CD14-positive monocyte (primary cell): Measurements from ENCODE around the gene CES4A. TPM values are rescaled to one million over a fixed set of nuclear protein-coding genes. Genes with fewer than 3 reads are reported as not detected.

Experiments
- DNase-seq, 3 donors: peaks; one replicate each; pipeline ENCODE4 v3.0.0-alpha.2; 2011 to 2022
- H2AFZ ChIP-seq: 2 replicates; pipeline ENCODE4 v1.6.0; 2012; ENCODE audit warnings: mild to moderate bottlenecking, low read depth, low read length, inconsistent platforms; ENCODE audit not compliant: insufficient read depth, poor library complexity, severe bottlenecking
- H3K27ac ChIP-seq, 2 donors: 1 replicate in 1 of 2; 2 replicates in 1 of 2; pipeline ENCODE4 v1.5.1; 2012 to 2013; ENCODE audit warnings: low read length in 2 of 2, control low read depth in 1 of 2, inconsistent platforms in 1 of 2, low read depth in 1 of 2, mild to moderate bottlenecking in 1 of 2
- H3K27me3 ChIP-seq, 2 donors: one replicate each; pipeline versions ENCODE4 v1.6.0 to v1.6.1; 2011 to 2013; ENCODE audit warnings: low read length in 2 of 2; ENCODE audit not compliant: control insufficient read depth in 2 of 2, insufficient read depth in 2 of 2
- H3K36me3 ChIP-seq, 2 donors: replicated peaks in 1 of 2; 1 replicate in 1 of 2; 2 replicates in 1 of 2; pipeline versions ENCODE4 v1.5.1 to v1.6.1; 2012 to 2013; ENCODE audit warnings: low read length in 2 of 2, control low read depth in 1 of 2, inconsistent platforms in 1 of 2, mild to moderate bottlenecking in 1 of 2; ENCODE audit not compliant: insufficient read depth in 2 of 2, control insufficient read depth in 1 of 2
- H3K4me1 ChIP-seq, 2 donors: 1 replicate in 1 of 2; 2 replicates in 1 of 2; pipeline versions ENCODE4 v1.5.1 to v1.6.1; 2012 to 2013; ENCODE audit warnings: low read length in 2 of 2, control low read depth in 1 of 2, inconsistent platforms in 1 of 2, mild to moderate bottlenecking in 1 of 2, moderate library complexity in 1 of 2; ENCODE audit not compliant: insufficient read depth in 2 of 2, control insufficient read depth in 1 of 2
- H3K4me2 ChIP-seq: replicated peaks from 2 replicates; pipeline ENCODE3; 2012; ENCODE audit warnings: low read length, moderate library complexity, mild to moderate bottlenecking; ENCODE audit not compliant: poor library complexity, severe bottlenecking; ENCODE audit errors: extremely low read depth
- H3K4me3 ChIP-seq, 3 experiments: fragments of 200-600 bp in 1 of 3; sonication (generic) in 1 of 3; replicated peaks in 1 of 3; 1 replicate in 2 of 3; 2 replicates in 1 of 3; pipeline ENCODE4 v1.5.1; 2011 to 2013; ENCODE audit warnings: low read length in 3 of 3, mild to moderate bottlenecking in 3 of 3, control low read depth in 2 of 3, low read depth in 2 of 3, inconsistent platforms in 1 of 3, moderate library complexity in 1 of 3
- H3K79me2 ChIP-seq: 2 replicates; pipeline ENCODE4 v1.6.0; 2012; ENCODE audit warnings: mild to moderate bottlenecking, control low read depth, inconsistent platforms, low read length, moderate library complexity; ENCODE audit not compliant: insufficient read depth
- H3K9ac ChIP-seq: 2 replicates; pipeline ENCODE4 v1.6.0; 2017; ENCODE audit warnings: low read length, mild to moderate bottlenecking; ENCODE audit not compliant: insufficient read depth, poor library complexity, severe bottlenecking
- H3K9me3 ChIP-seq, 2 donors: replicated peaks in 1 of 2; 1 replicate in 1 of 2; 2 replicates in 1 of 2; pipeline versions ENCODE4 v1.5.1 to v1.6.1; 2012 to 2013; ENCODE audit warnings: low read length in 2 of 2, control low read depth in 1 of 2; ENCODE audit not compliant: control insufficient read depth in 1 of 2, insufficient read depth in 1 of 2
- H4K20me1 ChIP-seq: 2 replicates; pipeline ENCODE4 v1.6.0; 2012; ENCODE audit warnings: mild to moderate bottlenecking, low read length, control low read depth, moderate library complexity; ENCODE audit not compliant: insufficient read depth
- H3K27ac Mint-ChIP-seq, 7 donors: one replicate each; pipeline ENCODE4 v1.8.0; 2020; ENCODE audit warnings: mild to moderate bottlenecking in 7 of 7, mixed read lengths in 7 of 7, moderate library complexity in 6 of 7, inconsistent platforms in 2 of 7
- H3K27me3 Mint-ChIP-seq, 3 donors: one replicate each; pipeline ENCODE4 v1.8.0; 2021 to 2022; ENCODE audit warnings: low read depth in 3 of 3, mild to moderate bottlenecking in 3 of 3, mixed read lengths in 3 of 3, moderate library complexity in 3 of 3, inconsistent platforms in 1 of 3
- H3K36me3 Mint-ChIP-seq, 2 donors: one replicate each; pipeline ENCODE4 v1.8.0; 2020; ENCODE audit warnings: mixed read lengths in 2 of 2, inconsistent platforms in 1 of 2, mild to moderate bottlenecking in 1 of 2
- H3K4me1 Mint-ChIP-seq: one replicate; pipeline ENCODE4 v1.8.0; 2020; ENCODE audit warnings: mild to moderate bottlenecking, mixed read lengths
- H3K4me3 Mint-ChIP-seq, 2 donors: one replicate each; pipeline ENCODE4 v1.8.0; 2020; ENCODE audit warnings: mild to moderate bottlenecking in 2 of 2, mixed read lengths in 2 of 2, moderate library complexity in 1 of 2
- H3K9me3 Mint-ChIP-seq, 7 donors: one replicate each; pipeline ENCODE4 v1.8.0; 2020 to 2022; ENCODE audit warnings: mixed read lengths in 7 of 7, mild to moderate bottlenecking in 6 of 7, moderate library complexity in 6 of 7, inconsistent platforms in 2 of 7
- WGBS: methylation state at CpG from one replicate; pipeline ENCODE4 v1.1.5; 2013; ENCODE audit warnings: missing lambda C conversion rate; ENCODE audit not compliant: insufficient coverage; 5-methylcytosine and 5-hydroxymethylcytosine counted together
- intact Hi-C, 2 donors: fragments of 100-400 bp; cut with micrococcal nuclease; formaldehyde crosslinking; loops; one replicate each; pipeline versions ENCODE4 v1.15.0 to v1.15.1; 2023
- polyA plus RNA-seq, 3 donors: library from polyadenylated mRNA; depleted of rRNA in 1 of 3; unstranded in 2 of 3; stranded (reverse) in 1 of 3; fragments of 300-500 nt in 2 of 3; fragments of >200 nt in 1 of 3; fragmentation: Illumina TruSeq in 2 of 3; gene quantifications; 1 replicate in 2 of 3; 2 replicates in 1 of 3; pipeline ENCODE4 v1.2.3, GENCODE V29; 2012 to 2021
- TF ChIP-seq, protein P1 (sequence below): fragments of 200-600 bp; IDR thresholded peaks from one replicate; pipeline ENCODE4 v1.8.0; 2022; ENCODE audit warnings: antibody characterized with exemption, mild to moderate bottlenecking

The CES4A gene
- polyA plus RNA-seq, 3 donors, result 3.3 to 47.6 (median 4.1) TPM

DNA sequence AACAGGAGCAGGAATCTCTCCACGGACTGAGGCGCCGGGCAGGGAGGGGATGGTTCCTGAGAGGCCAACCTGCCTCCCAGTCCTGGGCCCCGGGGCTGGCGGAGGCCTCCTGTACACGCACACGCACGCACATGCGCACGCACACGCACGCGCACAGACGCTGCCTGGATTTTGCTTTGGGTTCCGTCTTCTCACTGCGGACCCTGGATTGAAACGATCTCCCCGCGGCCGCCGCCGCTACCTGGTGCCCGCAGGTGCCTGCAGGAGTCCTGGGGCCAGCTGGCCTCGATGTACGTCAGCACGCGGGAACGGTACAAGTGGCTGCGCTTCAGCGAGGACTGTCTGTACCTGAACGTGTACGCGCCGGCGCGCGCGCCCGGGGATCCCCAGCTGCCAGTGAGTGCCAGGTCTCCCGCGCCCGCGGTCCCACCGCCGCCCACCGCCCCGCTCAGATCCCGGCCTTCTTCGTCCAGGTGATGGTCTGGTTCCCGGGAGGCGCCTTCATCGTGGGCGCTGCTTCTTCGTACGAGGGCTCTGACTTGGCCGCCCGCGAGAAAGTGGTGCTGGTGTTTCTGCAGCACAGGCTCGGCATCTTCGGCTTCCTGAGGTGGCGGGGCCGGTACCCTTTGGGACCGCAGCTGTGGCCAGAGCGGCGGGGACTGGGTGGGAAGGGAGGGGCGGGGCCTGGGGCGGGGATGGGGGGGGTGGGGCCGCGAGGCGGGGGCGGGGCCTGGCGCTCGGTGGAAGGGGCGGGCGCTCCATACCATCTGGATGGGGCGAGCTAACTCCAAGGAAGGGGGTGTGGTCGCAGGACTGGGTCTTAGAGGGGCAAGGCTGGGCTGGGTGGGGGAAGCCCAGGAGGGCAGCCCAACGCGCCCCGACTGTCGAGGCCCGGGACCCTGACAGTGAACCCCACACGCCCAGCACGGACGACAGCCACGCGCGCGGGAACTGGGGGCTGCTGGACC, 12.3 kb downstream of the CES4A start:
- H3K27ac Mint-ChIP-seq, result no peak overlapping the region
- peak; percentile 20 to 39 (median 20) for DNase-seq
- peaks cover 11 to 35% (median 22%) of the 10 kb centered on the region in 3 donors for H3K27me3 Mint-ChIP-seq
- H3K4me1 ChIP-seq, result peaks cover 8 to 13% of the 10 kb centered on the region in 2 donors
- peaks cover 0 to 9% of the 10 kb centered on the region in 2 donors for H3K36me3 ChIP-seq
- TF ChIP-seq, protein P1, sequence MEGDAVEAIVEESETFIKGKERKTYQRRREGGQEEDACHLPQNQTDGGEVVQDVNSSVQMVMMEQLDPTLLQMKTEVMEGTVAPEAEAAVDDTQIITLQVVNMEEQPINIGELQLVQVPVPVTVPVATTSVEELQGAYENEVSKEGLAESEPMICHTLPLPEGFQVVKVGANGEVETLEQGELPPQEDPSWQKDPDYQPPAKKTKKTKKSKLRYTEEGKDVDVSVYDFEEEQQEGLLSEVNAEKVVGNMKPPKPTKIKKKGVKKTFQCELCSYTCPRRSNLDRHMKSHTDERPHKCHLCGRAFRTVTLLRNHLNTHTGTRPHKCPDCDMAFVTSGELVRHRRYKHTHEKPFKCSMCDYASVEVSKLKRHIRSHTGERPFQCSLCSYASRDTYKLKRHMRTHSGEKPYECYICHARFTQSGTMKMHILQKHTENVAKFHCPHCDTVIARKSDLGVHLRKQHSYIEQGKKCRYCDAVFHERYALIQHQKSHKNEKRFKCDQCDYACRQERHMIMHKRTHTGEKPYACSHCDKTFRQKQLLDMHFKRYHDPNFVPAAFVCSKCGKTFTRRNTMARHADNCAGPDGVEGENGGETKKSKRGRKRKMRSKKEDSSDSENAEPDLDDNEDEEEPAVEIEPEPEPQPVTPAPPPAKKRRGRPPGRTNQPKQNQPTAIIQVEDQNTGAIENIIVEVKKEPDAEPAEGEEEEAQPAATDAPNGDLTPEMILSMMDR, result no peak
- no peaks in the 10 kb centered on the region for H3K9me3 ChIP-seq
- no peaks in the 10 kb centered on the region for H3K79me2 ChIP-seq
- intact Hi-C loops, result no loop called here
- WGBS, result 10% methylated on average over 74 of the region's 89 CpGs
- peaks cover 0 to 10% of the 10 kb centered on the region in 2 donors for H3K27me3 ChIP-seq
- H3K4me2 ChIP-seq, result peak overlapping the region; percentile 89
- H3K4me3 Mint-ChIP-seq, result peak overlapping the region; percentile 86 to 95
- H4K20me1 ChIP-seq, result peaks cover 8% of the 10 kb centered on the region
- no peak overlapping the region for H3K27ac ChIP-seq
- peak overlapping the region; percentile 56 for H3K9ac ChIP-seq
- peaks cover 8% of the 10 kb centered on the region for H3K4me1 Mint-ChIP-seq
- H3K4me3 ChIP-seq, result peak overlapping the region; percentile 53 to 84 (median 79)
- peak overlapping the region; percentile 95 for H2AFZ ChIP-seq
- peaks cover 14 to 26% of the 10 kb centered on the region in 2 donors for H3K36me3 Mint-ChIP-seq
- H3K9me3 Mint-ChIP-seq, result no peaks in the 10 kb centered on the region

DNA sequence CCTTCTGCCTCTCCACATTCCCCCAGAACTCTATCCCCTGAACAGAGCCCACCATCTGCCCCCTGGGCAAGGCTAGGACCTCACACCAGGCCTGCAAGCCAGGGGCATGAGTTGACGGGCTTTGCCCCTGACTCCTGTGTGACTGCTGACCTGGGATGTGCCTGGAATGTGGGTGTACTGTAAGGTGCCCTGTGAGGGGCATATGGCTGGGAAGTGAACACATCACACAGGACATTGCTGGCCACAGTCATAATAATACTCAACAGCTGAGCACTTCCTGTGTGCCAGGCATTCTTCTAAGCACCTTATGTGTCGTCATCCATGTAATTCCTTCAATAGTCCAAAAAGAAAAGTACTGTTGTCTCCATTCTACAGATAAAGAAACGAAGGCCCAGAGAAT, 13.3 kb downstream of the CES4A start:
- no peak overlapping the region for H3K27ac Mint-ChIP-seq
- no peak overlapping the region for H2AFZ ChIP-seq
- no peak overlapping the region for H3K9ac ChIP-seq
- TF ChIP-seq, protein P1, result no peak
- H3K4me3 Mint-ChIP-seq, result peak overlapping the region in 1 of 2 donors; percentile 67
- H3K36me3 Mint-ChIP-seq, result peaks cover 17 to 26% of the 10 kb centered on the region in 2 donors
- no peaks in the 10 kb centered on the region for H3K9me3 Mint-ChIP-seq
- peaks cover 8% of the 10 kb centered on the region for H3K4me1 Mint-ChIP-seq
- H4K20me1 ChIP-seq, result peaks cover 8% of the 10 kb centered on the region
- no peak overlapping the region for H3K4me3 ChIP-seq
- H3K36me3 ChIP-seq, result peaks cover 0 to 9% of the 10 kb centered on the region in 2 donors
- no peak overlapping the region for H3K27ac ChIP-seq
- peaks cover 11 to 35% (median 21%) of the 10 kb centered on the region in 3 donors for H3K27me3 Mint-ChIP-seq
- H3K79me2 ChIP-seq, result no peaks in the 10 kb centered on the region
- H3K9me3 ChIP-seq, result no peaks in the 10 kb centered on the region
- no CpG with 5 or more reads among the region's 3 CpGs for WGBS
- H3K27me3 ChIP-seq, result peaks cover 0 to 10% of the 10 kb centered on the region in 2 donors
- intact Hi-C loops, result no loop called here
- peaks cover 8 to 13% of the 10 kb centered on the region in 2 donors for H3K4me1 ChIP-seq
- no peak for DNase-seq
- no peak overlapping the region for H3K4me2 ChIP-seq
